ENCODE results near the gene TIFAB.
A peak's percentile ranks its signal among the peaks of the same experiment; 100 is the strongest.

TIFAB gene

DNA sequence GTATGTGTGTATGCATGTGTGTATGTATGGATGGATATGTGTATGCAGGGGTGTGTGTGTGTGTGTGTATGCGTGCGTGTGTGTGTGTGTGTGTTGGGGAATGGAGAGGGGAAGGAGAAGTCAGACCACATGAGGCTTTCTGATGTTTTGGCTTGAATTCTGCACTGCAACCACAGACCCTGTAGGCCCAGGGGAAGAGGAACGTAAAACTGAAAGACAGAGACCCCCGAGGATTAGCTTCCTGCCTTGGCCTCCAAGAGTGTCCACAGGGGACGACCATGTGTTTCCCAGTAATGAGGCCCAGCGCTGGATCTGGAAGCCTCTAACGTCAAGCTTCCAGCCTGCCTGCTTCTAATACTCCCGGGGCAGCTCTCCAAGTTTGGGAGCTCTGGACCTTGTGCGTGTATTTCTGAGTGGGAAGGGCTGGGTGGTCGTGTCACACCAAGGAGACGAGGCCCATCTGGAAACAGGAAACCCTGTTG lies 10.8 kb downstream of the TIFAB start:
- no peak for DNase-seq

DNA sequence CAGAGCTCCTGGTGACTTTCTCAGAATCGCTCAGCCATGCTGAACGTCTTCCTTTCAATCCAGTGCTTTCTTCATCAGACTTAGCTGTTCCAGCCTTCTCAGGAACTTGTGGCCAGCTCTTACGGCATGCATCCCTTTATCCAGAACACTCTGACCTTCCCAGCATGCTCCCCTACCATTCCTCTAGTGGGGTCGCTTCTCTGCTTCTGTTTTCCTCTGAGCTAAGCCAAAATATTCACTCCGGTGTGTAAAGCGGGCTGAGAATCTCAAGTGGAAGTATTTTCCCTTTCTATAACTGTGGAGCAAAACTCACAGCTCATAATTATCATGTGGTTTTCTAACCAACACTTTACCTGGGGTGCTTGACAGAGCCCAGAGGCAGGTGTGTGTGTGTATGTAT lies 11.2 kb downstream of the TIFAB start:
- DNase-seq, result no peak

DNA sequence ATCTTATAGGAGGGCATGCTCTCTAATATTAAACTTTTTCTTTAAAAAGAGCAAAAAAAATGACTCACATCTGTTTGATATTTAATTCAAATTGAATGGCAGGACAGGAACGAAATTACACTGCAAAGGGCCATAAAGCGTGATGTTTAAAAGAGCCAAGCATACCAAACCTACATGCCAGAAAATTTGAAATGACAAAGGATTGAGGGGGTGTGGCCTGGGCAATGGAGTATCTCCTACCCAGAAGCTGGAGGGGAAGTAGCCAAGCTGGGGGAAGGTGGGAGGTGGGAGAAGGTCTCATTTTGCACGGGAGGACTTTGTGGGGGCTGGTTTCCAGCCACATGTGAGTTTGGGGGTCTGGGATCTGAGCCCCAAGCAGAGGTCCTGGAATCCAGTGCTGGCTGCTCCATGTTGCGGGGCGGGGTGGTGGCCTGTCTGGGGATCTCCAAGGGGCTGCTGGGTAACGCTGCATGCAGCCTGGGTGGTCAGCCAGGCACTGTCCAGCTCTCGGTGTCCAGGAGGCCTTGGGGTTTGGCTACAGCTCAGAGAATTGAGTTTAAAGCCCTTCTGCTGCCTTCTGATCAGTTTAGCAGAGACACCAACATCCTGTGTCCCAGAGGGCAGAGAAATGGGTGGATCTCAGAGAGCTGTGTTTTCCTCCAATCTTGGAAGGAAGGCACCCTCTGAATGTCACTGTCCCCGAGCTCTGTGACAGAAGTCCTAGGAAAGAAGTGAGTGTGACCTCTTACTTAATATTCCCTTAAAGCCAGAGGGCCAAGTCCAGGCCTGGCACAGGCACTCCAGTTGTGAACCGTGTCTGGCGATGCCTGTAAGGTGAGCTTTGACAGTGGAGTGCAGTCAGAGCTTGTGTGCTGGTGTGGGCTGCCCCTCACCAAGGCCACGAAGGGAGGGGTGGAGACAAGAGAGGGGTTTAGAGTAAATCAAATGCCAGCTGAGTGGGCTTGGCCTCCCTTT lies 12.6 kb downstream of the TIFAB start:
- DNase-seq, result no peak

DNA sequence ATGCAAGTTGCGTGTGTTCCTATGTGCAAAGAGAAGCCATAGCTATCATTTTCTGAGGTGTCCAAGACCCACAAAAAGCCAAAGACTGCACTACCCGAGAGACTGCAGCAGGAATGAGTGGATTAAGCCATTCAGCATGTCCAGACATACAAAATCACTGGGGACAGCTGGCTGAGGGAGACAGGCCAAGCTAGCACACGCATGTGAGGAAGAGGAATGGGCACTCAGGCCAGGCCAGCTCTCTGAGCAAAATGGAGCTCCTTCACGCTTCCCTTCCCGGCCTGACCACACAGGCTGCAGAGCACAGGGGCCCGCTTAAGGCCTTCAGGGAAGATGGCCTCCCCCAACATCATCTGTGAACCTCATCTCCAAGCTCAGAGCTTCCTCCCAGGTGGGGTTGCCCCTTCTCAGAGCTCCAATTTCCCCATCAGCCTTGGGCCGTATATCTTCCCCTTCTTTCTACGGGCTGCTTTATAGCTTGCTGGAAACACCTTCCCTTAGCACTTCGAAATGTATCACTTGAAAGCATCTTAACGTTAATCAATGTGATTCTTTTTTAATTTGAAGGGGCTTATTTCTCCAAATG lies 13.4 kb downstream of the TIFAB start:
- DNase-seq, result no peak

DNA sequence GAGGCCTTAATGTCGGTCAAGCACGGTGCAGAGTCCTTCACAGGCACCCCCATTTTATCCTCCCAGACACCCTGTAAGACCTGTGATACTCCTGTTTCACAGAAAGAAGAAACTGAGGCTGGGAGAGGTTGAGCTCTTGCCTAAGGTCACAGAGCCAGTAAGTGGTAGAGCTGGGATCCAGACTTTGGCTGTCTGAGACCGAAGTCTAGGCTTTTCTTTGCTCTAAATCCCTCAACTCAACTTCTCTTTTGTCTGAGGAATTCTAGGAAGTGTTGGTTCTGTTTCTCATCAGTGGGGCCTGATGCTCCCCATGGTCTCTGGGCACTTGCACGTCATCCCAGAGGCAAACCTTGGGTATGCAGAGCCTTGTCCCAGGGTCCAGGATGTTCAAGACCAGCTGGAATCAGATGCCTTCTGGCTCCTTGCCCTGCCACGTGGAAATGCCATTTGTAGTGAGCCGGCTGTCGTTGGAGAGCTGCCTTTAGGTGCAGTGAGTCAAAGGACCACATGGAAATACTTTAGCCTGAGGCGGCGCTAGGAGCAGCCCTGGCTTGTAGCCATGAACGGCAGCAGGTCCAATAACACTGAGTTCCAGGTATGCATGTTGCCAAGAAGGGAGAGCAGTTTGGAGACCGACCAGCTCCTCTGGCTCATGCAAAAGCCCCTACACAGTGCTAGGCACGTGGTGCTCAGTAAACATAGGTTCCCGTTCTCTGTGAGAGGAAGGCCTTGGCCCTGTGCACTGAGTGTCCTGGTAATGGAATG lies 14.2 kb downstream of the TIFAB start:
- peak; percentile 19 for DNase-seq

DNA sequence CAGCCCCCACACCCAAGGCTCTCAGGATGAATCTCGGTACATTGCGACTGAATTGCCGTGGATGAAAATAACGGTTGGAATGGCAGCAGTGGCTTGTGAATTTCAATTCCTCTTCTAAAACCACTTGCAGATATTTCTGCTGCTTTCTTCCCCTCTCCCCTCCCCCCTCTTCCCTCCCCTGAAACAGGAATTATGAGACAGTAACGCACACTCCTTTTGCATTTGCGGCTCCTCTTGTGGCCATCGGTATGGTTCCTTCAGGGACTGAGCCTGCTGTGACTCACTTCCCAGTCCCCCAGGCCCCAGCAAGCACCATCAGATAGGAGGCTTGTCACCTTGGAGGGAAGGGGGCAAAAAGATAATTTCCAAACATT lies 14.7 kb downstream of the TIFAB start:
- DNase-seq, result no peak

- no peak for DNase-seq
Measured at GRCh38 chr5:135436951-135437418, 15.2 kb downstream of the TIFAB start.

GRCh38 chr5:135435467-135436330 lies 16.5 kb downstream of the TIFAB start:
- DNase-seq, result no peak

DNA sequence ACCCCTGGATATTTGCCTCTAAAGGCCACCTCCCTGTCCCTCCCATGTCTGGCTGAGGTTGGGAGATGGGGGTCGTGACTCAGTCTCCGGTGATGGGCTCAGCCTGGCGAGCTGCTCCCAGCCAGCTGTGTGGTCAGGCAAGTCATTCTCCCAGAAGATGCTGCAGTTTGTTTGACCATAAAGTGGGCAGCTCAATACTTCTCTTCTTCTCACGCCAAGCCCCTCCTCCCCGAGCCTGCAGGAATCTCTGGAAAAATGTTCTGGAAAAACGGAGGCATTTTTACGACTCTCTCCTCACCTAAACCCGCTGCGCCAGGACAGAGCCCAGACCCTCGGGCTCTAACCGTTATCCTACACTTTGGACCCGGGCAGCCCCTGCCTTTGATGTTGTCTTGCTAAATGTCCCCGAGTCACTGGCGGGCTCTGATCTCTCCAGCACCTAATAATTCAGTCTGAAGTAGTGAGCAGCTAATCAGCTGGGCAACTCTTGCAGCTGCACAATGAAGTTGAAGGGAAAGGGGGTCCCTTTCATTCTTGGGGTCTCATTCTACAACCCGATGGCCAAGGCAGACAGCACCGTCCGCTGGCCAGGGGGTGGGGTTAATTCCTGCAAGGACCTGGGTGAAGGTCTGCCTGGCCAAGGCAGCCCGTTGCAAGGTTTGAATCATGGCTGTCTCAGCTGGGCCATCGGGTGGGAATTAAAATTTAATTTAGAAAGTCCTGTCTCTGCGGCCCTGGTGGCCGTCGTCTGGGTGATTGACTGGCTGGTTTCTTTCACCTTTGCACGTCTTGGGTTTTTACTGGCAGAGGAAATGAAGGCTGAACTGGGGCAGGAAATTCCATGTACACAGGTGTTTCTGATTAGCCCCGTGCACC lies 17.3 kb downstream of the TIFAB start:
- DNase-seq, result no peak

- DNase-seq, result no peak
Measured at GRCh38 chr5:135433681-135434426, 18.3 kb downstream of the TIFAB start.

- no peak for DNase-seq
Measured at GRCh38 chr5:135432113-135432512, 20.0 kb downstream of the TIFAB start.

DNA sequence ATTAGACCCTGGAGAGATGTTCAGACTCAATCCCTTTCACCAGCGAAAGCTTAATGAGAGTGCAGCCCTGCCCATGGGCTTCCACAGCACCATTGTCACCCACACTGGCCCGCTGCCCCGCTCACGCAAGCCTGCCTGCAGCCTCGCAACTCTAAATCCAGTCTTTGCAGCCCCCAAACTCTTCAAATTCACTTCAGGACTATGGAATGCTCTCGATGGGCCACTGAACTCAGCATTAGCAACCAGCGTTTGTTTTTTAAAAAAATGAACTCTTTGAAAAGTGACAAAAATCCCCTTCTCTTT lies 22.1 kb downstream of the TIFAB start:
- DNase-seq, result no peak

- no peak for DNase-seq
Measured at GRCh38 chr5:135429301-135430134, 22.6 kb downstream of the TIFAB start.

DNA sequence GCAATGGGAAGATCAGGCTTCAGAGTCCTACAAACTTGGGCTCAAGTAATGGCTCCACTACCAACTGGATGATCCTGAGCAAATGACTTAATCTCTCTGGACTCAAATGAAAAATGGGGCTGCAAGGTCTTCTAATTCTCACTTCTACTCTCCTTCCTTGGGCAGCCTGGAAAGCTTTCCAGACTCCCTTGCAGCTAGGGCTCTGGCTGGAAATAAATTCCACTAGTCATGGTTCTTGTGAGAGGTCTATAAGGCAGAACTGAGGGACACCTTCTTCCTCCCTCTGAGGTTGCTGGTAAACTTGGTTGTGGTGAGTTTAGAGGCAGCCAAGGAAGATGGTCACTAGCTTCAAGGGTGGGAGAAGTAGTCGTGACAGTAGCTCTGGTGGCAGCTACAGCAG lies 23.6 kb downstream of the TIFAB start:
- no peak for DNase-seq

DNA sequence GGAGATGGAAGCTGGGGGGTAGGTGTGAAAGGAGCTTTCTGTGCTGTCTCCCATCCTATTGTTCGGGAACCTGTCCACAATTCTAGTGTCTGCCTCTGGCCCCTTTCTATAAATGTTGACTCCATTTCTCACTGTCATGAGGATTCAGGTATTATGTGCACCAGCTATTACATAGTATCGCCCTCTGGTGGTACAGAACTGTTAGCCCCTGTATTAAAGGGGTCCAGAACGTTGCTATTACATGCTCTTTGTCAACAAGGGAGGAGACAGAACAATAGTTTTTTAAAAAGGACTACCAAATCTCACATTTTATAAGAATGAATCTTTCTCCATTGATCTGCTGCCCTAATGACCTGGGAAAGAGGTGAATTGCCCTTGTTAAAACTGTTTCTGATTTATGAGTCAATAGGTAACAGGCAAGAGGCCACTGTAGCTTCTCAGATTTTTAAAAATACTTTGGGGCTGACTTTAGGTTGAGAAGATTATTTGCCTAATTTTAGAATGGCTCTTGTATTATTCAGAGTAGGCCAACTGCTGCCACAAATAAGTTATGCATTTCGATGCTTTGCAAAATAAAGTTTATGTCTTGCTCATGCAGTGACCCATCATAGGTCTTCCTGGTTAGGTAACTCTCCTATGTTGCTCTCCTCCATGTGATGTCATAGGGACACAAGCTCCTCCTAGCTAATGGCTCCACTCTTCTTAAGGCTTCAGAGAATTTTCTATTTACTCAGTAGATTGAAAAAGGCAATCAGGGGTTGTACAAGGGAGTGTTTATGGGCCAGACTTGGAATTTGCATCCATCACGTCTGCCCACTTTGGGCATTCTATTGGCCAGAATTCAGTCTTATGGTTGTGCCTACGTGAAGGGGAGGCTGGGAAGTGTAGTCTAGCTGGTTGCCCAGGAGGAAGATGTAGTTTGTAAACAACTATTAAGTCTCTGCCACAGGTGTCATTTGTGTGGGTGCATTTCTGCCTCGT lies 25.8 kb downstream of the TIFAB start:
- DNase-seq, result peak; percentile 10

- no peak for DNase-seq
Measured at GRCh38 chr5:135425641-135426040, 26.5 kb downstream of the TIFAB start.

GRCh38 chr5:135423846-135424168 lies 28.3 kb downstream of the TIFAB start:
- DNase-seq, result no peak

GRCh38 chr5:135423146-135423845 lies 28.9 kb downstream of the TIFAB start:
- DNase-seq, result no peak
